Measurements from ENCODE around the gene PHF13. TPM values are rescaled to one million over a fixed set of nuclear protein-coding genes. Genes with fewer than 3 reads are reported as not detected.

Gene PHF13
- total RNA-seq, 4 donors from 2014 or later, result 19.8 to 22.8 (median 20.5) TPM

DNA sequence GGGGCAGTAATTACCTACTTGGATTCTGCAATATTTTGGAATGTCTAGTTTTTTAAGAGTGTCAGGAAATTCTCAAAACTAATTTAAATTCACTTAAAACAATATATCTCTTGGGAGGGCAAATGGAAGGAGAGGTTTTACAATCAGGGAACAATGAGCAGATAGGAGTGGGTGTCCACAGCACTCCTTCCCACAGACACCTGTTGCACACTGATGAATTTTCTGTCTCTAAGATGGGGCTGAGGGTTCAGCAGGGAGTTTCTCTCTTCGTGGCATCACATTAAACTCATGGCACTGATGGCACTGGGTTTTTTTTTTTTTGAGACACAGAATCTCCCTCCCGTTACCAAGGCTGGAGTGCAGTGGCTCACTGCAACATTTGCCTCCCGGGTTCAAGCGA lies 5.5 kb downstream of the PHF13 start:
- Histone ChIP-seq H3K4me3 (no peak overlapping the region), H3K4me1 (peaks cover 0 to 60% (median 11%) of the 10 kb centered on the region in 3 donors), H3K27ac (no peak overlapping the region), H3K27me3 (no peaks in the 10 kb centered on the region), H3K36me3 (peaks cover 0 to 61% of the 10 kb centered on the region in 2 donors), H3K9me3 (no peaks in the 10 kb centered on the region)
- WGBS, 2 donors (ENCODE audit: low coverage in 1 of 2), result 78 to 96% methylated on average over 2 to 4 of the region's 4 CpGs
- TF ChIP-seq, protein P1, sequence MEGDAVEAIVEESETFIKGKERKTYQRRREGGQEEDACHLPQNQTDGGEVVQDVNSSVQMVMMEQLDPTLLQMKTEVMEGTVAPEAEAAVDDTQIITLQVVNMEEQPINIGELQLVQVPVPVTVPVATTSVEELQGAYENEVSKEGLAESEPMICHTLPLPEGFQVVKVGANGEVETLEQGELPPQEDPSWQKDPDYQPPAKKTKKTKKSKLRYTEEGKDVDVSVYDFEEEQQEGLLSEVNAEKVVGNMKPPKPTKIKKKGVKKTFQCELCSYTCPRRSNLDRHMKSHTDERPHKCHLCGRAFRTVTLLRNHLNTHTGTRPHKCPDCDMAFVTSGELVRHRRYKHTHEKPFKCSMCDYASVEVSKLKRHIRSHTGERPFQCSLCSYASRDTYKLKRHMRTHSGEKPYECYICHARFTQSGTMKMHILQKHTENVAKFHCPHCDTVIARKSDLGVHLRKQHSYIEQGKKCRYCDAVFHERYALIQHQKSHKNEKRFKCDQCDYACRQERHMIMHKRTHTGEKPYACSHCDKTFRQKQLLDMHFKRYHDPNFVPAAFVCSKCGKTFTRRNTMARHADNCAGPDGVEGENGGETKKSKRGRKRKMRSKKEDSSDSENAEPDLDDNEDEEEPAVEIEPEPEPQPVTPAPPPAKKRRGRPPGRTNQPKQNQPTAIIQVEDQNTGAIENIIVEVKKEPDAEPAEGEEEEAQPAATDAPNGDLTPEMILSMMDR (IDR thresholded peaks at IDR 0.05), result no peak
- TF ChIP-seq POLR2AphosphoS5 (IDR thresholded peaks at IDR 0.05) (no peak), POLR2A (IDR thresholded peaks at IDR 0.05) (no peak), EP300 (IDR thresholded peaks at IDR 0.05) (no peak)
- ATAC-seq, result no peak

DNA sequence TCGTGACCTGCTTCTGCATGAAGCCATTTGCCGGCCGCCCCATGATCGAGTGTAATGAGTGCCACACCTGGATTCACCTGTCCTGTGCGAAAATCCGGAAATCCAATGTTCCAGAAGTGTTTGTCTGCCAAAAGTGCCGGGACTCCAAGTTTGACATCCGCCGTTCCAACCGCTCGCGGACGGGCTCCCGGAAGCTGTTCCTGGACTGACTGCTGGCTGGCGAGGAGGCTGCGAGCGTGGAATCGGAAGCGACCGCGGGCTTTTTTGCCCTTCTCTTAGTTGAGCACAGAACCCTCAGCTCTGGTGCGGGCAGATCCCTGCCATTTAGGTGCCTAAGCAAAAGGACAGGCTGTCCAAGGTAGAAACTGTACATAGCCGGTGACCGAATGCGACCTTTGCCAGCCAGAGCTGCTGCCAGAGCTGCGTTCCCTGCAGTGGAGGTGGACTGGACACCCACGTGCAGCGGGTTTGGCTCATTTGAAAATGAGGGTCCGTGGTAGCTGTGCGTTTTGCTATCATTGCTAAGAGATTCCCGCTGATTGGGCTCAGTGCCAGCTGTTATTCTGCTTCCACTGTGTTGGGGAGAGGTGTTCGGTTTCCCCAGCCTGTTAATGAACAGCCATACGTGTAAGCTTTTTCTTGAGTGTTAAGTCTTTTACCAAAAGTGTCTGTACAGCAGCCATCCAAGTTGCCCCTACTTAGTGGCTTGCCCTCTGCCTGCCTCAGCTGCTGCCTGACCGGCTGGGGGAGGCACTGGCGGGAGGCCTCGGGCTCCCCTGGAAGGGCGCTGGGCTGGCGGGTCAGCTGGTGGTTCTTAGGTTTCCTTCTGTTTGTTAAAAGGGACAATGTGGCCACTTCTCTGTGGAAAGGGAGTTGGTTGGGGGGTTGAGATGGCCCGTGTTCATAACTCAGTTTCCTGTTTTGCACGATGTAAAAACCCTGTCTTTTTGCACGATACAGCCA lies 8.2 kb downstream of the PHF13 start:
- peaks cover 0 to 63% (median 14%) of the 10 kb centered on the region in 3 donors for H3K4me1 ChIP-seq

DNA sequence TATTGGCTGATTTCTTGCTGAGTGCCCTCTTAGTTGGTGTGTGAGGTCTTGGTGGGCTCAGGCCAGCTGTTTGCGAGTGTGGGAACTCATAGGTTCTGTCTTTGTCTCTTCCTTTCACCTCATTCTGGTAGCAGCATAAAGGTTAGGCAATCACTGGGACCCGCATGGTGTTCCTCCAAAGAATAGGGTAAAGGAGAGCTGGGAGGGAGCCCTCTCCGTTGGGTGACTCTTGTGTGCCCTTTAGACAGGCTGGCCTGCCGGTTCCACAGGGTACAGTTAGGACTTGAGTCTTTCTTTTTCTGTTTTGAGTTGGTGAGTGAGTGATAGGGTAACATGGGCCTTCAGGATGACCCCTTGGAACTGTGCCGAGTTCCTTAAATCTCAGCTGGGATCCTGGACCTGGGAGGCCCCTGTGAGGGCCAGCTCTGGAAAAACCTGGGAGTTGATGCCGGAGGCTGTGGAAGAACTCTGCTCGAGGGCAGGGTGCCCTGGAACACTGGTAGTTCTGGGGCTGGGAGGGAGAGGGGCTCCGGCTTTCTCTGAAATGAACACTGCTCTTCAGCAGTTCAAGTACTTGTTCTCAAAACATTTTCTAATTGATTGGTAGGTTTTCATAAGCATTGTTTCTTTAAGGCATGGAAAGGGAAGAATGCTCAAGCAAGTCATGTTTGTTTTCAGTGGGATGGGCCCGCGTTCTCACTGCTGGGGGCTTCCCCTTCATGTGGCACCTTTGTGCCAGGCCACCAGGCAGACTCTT lies 9.0 kb downstream of the PHF13 start:
- peak overlapping the region in 3 of 4 donors; percentile 91 to 95 (median 92) for H3K27ac ChIP-seq
- no peaks in the 10 kb centered on the region for H3K27me3 ChIP-seq
- no peak overlapping the region for H3K4me3 ChIP-seq
- H3K9me3 ChIP-seq, result no peaks in the 10 kb centered on the region
- H3K4me1 ChIP-seq, result peaks cover 0 to 63% (median 15%) of the 10 kb centered on the region in 3 donors
- WGBS, 2 donors (ENCODE audit: low coverage in 1 of 2), result 80 to 90% methylated on average over 1 to 3 of the region's 10 CpGs
- TF ChIP-seq POLR2A (IDR thresholded peaks at IDR 0.05) (no peak), EP300 (IDR thresholded peaks at IDR 0.05) (no peak), POLR2AphosphoS5 (IDR thresholded peaks at IDR 0.05) (no peak)
- TF ChIP-seq, protein P1 (IDR thresholded peaks at IDR 0.05), result no peak
- peaks cover 0 to 63% of the 10 kb centered on the region in 2 donors for H3K36me3 ChIP-seq
- no peak for ATAC-seq

More for the DNA sequence above, 8.2 kb downstream of the PHF13 start:
- H3K4me3 ChIP-seq, result no peak overlapping the region
- no peaks in the 10 kb centered on the region for H3K9me3 ChIP-seq
- 81 to 93% methylated on average over 3 to 17 of the region's 41 CpGs for WGBS, 2 donors (ENCODE audit: low coverage in 1 of 2)
- H3K36me3 ChIP-seq, result peaks cover 0 to 61% of the 10 kb centered on the region in 2 donors
- H3K27ac ChIP-seq, result peak overlapping the region in 3 of 4 donors; percentile 91 to 95 (median 92)
- TF ChIP-seq POLR2A (IDR thresholded peaks at IDR 0.05) (no peak), POLR2AphosphoS5 (IDR thresholded peaks at IDR 0.05) (no peak), EP300 (IDR thresholded peaks at IDR 0.05) (no peak)
- TF ChIP-seq, protein P1 (IDR thresholded peaks at IDR 0.05), result no peak
- no peak for ATAC-seq
- no peaks in the 10 kb centered on the region for H3K27me3 ChIP-seq

DNA sequence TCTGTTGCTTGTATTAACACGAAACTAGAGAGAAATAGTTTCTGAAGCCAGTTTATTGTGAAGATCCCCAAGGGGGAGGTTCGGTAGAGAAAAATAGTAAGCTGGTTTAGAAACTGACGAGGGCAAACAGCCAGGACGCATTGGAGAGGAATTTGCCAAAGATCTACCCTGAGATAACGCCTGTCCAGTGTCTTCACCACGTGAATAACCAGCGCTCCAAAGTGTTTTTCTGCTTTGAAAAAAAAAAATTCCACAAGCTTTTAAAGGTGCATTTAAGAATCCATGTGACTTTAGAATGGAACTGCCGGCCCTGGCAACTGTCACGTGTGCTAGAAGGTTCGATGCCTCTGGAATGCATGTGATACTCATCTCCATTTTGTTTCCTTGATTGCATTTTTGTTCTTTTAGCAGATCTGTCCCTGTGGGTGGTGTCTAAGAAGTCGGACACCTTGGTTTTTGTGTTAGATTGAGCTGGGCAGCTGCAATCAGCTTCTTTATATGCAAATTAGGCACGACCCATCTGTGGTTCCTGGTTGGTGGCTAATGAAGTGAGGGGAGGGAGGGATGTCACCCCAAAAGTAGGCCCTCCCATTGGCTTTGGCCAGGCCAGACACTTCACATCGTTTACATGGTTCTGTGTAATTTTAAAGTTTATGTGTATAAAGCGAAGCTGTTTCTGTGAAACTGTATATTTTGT lies 9.9 kb downstream of the PHF13 start:
- WGBS, 2 donors (ENCODE audit: low coverage in 1 of 2), result 60 to 74% methylated on average over 13 to 14 of the region's 14 CpGs
- Histone ChIP-seq H3K4me3 (no peak overlapping the region), H3K9me3 (no peaks in the 10 kb centered on the region), H3K36me3 (peaks cover 0 to 63% of the 10 kb centered on the region in 2 donors), H3K27me3 (no peaks in the 10 kb centered on the region), H3K4me1 (peaks cover 0 to 65% (median 15%) of the 10 kb centered on the region in 3 donors), H3K27ac (peak overlapping the region in 3 of 4 donors; percentile 91 to 95 (median 92))
- no peak for ATAC-seq
- TF ChIP-seq, protein P1 (IDR thresholded peaks at IDR 0.05), result no peak
- TF ChIP-seq POLR2AphosphoS5 (IDR thresholded peaks at IDR 0.05), result no peak
- no peak for TF ChIP-seq POLR2A (IDR thresholded peaks at IDR 0.05)
- no peak for TF ChIP-seq EP300 (IDR thresholded peaks at IDR 0.05)

Data from gastroesophageal sphincter (tissue), 4 donors.